ENCODE measurements around the gene ACR.
"Not testable (repeated sequence)": the region's sequence is repeated elsewhere in the genome, so short reads cannot be mapped to it uniquely, and the experiment has no call there.

GRCh38 chr22:50761829-50762228, 23.8 kb downstream of the ACR start:
- not testable (repeated sequence) for TF ChIP-seq POLR2AphosphoS5, CTCF, POLR2A (IDR thresholded peaks at IDR 0.05)
